Astrocyte (in vitro differentiated cells and primary cell): ENCODE results near the gene TBPL1.

ENCODE experiments used
- CTCF ChIP-seq: IDR thresholded peaks from 2 replicates; pipeline ENCODE4 v1.5.1; 2011; ENCODE audit warnings: low read depth, mild to moderate bottlenecking, inconsistent platforms, low read length, moderate library complexity; ENCODE audit not compliant: insufficient read depth
- EZH2 ChIP-seq: IDR thresholded peaks from 2 replicates; pipeline ENCODE4 v1.6.1; 2012; ENCODE audit warnings: mild to moderate bottlenecking, low read length, inconsistent platforms; ENCODE audit not compliant: insufficient read depth

GRCh38 chr6:134029495-134030455 lies 76.8 kb downstream of the TBPL1 start:
- TF ChIP-seq CTCF (no peak), EZH2 (no peak)
